Measurements from ENCODE around the gene RFX4. TPM values are rescaled to one million over a fixed set of nuclear protein-coding genes. Genes with fewer than 3 reads are reported as not detected.

RFX4 gene
- total and polyA plus RNA-seq, 2 donors (not counting 3 experiments of a cell fraction or from before 2014, with no cell fraction given) = not detected

GRCh38 chr12:106651552-106651951, 68.7 kb downstream of the RFX4 start:
- no peak overlapping the region for H2AFZ ChIP-seq (ENCODE audit: low read depth, low read length)
- H3K9ac ChIP-seq (replicated peaks; ENCODE audit: extremely low read depth, insufficient read depth, low read length) = no peak overlapping the region
- no peak for FAIRE-seq
- no peak for DNase-seq (ENCODE audit: low read depth, low spot score)
- H3K9me1 ChIP-seq (replicated peaks; ENCODE audit: control insufficient read depth, extremely low read depth, insufficient read depth, low read length) = no peaks in the 10 kb centered on the region
- intact Hi-C loops (cut with micrococcal nuclease) = no loop called here
- POLR2A ChIA-PET = no interaction called here
- no peak overlapping the region for H3K27ac ChIP-seq (ENCODE audit: insufficient read depth, low read depth, low read length)
- no peak overlapping the region for H3K4me2 ChIP-seq (ENCODE audit: insufficient read depth, low read length)
- no peaks in the 10 kb centered on the region for H3K36me3 ChIP-seq (ENCODE audit: control insufficient read depth in 2 of 2, extremely low read depth in 1 of 2, insufficient read depth in 2 of 2, low read length in 2 of 2)
- dilution Hi-C loops (cut with MboI; ENCODE audit: extremely low pct_ligation_motif_present, low sequenced_read_pairs) = no loop called here
- H3K9me3 ChIP-seq (replicated peaks; ENCODE audit: control insufficient read depth, insufficient read depth, low read length) = no peaks in the 10 kb centered on the region
- CTCF ChIA-PET = no interaction called here
- H3K27me3 ChIP-seq (ENCODE audit: control insufficient read depth in 2 of 2, insufficient read depth in 2 of 2, low read length in 2 of 2) = no peaks in the 10 kb centered on the region
- H3K79me2 ChIP-seq (ENCODE audit: control insufficient read depth, insufficient read depth, low read length) = no peaks in the 10 kb centered on the region
- H4K20me1 ChIP-seq (replicated peaks; ENCODE audit: control insufficient read depth, extremely low read depth, insufficient read depth, low read length) = no peaks in the 10 kb centered on the region
- no peaks in the 10 kb centered on the region for H3K4me1 ChIP-seq (ENCODE audit: control insufficient read depth, extremely low read depth, insufficient read depth, low read length)
- BruUV-seq (replicated peaks) = no TSS peak
- H3K4me3 ChIP-seq (replicated peaks in 1 of 3; ENCODE audit: insufficient read depth in 1 of 3, low read depth in 1 of 3, low read length in 3 of 3) = no peak overlapping the region
- no peak for TF ChIP-seq POLR2AphosphoS5 (IDR thresholded peaks at IDR 0.05; ENCODE audit: insufficient read depth, low read depth, low read length)
- TF ChIP-seq EZH2 (IDR thresholded peaks at IDR 0.05; ENCODE audit: borderline replicate concordance, low read depth, low read length, severe bottlenecking) = no peak
- TF ChIP-seq GATA2 (IDR thresholded peaks at IDR 0.05; ENCODE audit: insufficient read depth, insufficient read length, low read depth, low read length) = no peak
- TF ChIP-seq JUN (IDR thresholded peaks at IDR 0.05; ENCODE audit: borderline replicate concordance, insufficient read depth, insufficient read length, low read depth) = no peak
- no peak for TF ChIP-seq FOS (IDR thresholded peaks at IDR 0.05; ENCODE audit: borderline replicate concordance, insufficient read depth, low read length)
- no peak for TF ChIP-seq MAX (IDR thresholded peaks at IDR 0.05; ENCODE audit: insufficient read depth, insufficient read length)
- TF ChIP-seq POLR2A (IDR thresholded peaks at IDR 0.05; ENCODE audit: low read depth, low read length) = no peak
- no peak for TF ChIP-seq CTCF (IDR thresholded peaks at IDR 0.05; ENCODE audit: extremely low read depth in 1 of 2, insufficient read depth in 1 of 2, low read depth in 1 of 2, low read length in 2 of 2)
- no peak for TF ChIP-seq MYC (IDR thresholded peaks at IDR 0.05; ENCODE audit: low read depth, low read length)

Measured in endothelial cell of umbilical vein (primary cell).